ENCODE measurements around the gene ZDHHC9.

Gene ZDHHC9

GRCh38 chrX:129808158-129808828 lies 35.4 kb downstream of the ZDHHC9 start:
- H3K27me3 ChIP-seq (ENCODE audit: low read depth, low read length), result no peaks in the 10 kb centered on the region
- no peak overlapping the region for H3K4me2 ChIP-seq (ENCODE audit: low read length)
- H4K20me1 ChIP-seq (ENCODE audit: insufficient read depth, low read length), result no peaks in the 10 kb centered on the region
- no peak overlapping the region for H3K9ac ChIP-seq (ENCODE audit: low read length)
- H3K36me3 ChIP-seq (replicated peaks; ENCODE audit: low read depth, low read length), result peaks cover 16% of the 10 kb centered on the region
- H3K79me2 ChIP-seq (ENCODE audit: low read length), result no peaks in the 10 kb centered on the region
- TF ChIP-seq EZH2phosphoT487 (IDR thresholded peaks at IDR 0.05; ENCODE audit: low read depth) (no peak), CTCF (IDR thresholded peaks at IDR 0.05; ENCODE audit: low read depth, low read length) (no peak)
- no peaks in the 10 kb centered on the region for H3K9me3 ChIP-seq (ENCODE audit: insufficient read depth, low read length)
- H2AFZ ChIP-seq (ENCODE audit: low read depth, low read length), result no peak overlapping the region
- H3K4me3 ChIP-seq (ENCODE audit: low read length), result no peak overlapping the region
- H3K4me1 ChIP-seq (ENCODE audit: low read length), result peaks cover 13% of the 10 kb centered on the region
- no peak overlapping the region for H3K27ac ChIP-seq (ENCODE audit: low read length)

GRCh38 chrX:129804806-129805205 lies 38.9 kb downstream of the ZDHHC9 start:
- H3K4me3 ChIP-seq (ENCODE audit: low read length), result no peak overlapping the region
- no peaks in the 10 kb centered on the region for H3K79me2 ChIP-seq (ENCODE audit: low read length)
- H3K4me2 ChIP-seq (ENCODE audit: low read length), result no peak overlapping the region
- no peaks in the 10 kb centered on the region for H4K20me1 ChIP-seq (ENCODE audit: insufficient read depth, low read length)
- peaks cover 13% of the 10 kb centered on the region for H3K4me1 ChIP-seq (ENCODE audit: low read length)
- H3K36me3 ChIP-seq (replicated peaks; ENCODE audit: low read depth, low read length), result peaks cover 14% of the 10 kb centered on the region
- H3K27me3 ChIP-seq (ENCODE audit: low read depth, low read length), result no peaks in the 10 kb centered on the region
- no peaks in the 10 kb centered on the region for H3K9me3 ChIP-seq (ENCODE audit: insufficient read depth, low read length)
- H3K9ac ChIP-seq (ENCODE audit: low read length), result no peak overlapping the region
- H2AFZ ChIP-seq (ENCODE audit: low read depth, low read length), result no peak overlapping the region
- no peak overlapping the region for H3K27ac ChIP-seq (ENCODE audit: low read length)
- TF ChIP-seq EZH2phosphoT487 (IDR thresholded peaks at IDR 0.05; ENCODE audit: low read depth) (no peak), CTCF (IDR thresholded peaks at IDR 0.05; ENCODE audit: low read depth, low read length) (no peak)

- Histone ChIP-seq H3K9me3 (ENCODE audit: insufficient read depth, low read length) (no peaks in the 10 kb centered on the region), H2AFZ (ENCODE audit: low read depth, low read length) (no peak overlapping the region), H3K27me3 (ENCODE audit: low read depth, low read length) (no peaks in the 10 kb centered on the region), H4K20me1 (ENCODE audit: insufficient read depth, low read length) (no peaks in the 10 kb centered on the region), H3K79me2 (ENCODE audit: low read length) (no peaks in the 10 kb centered on the region), H3K4me2 (ENCODE audit: low read length) (no peak overlapping the region), H3K4me1 (ENCODE audit: low read length) (no peaks in the 10 kb centered on the region), H3K9ac (ENCODE audit: low read length) (no peak overlapping the region), H3K36me3 (replicated peaks; ENCODE audit: low read depth, low read length) (peaks cover 15% of the 10 kb centered on the region), H3K27ac (ENCODE audit: low read length) (no peak overlapping the region), H3K4me3 (ENCODE audit: low read length) (no peak overlapping the region)
- no peak for TF ChIP-seq EZH2phosphoT487 (IDR thresholded peaks at IDR 0.05; ENCODE audit: low read depth)
- no peak for TF ChIP-seq CTCF (IDR thresholded peaks at IDR 0.05; ENCODE audit: low read depth, low read length)
Measured at GRCh38 chrX:129802863-129803262, 40.8 kb downstream of the ZDHHC9 start.

GRCh38 chrX:129800186-129800585 lies 43.5 kb downstream of the ZDHHC9 start:
- Histone ChIP-seq H3K9ac (ENCODE audit: low read length) (no peak overlapping the region), H3K27me3 (ENCODE audit: low read depth, low read length) (no peaks in the 10 kb centered on the region), H2AFZ (ENCODE audit: low read depth, low read length) (no peak overlapping the region), H4K20me1 (ENCODE audit: insufficient read depth, low read length) (no peaks in the 10 kb centered on the region), H3K9me3 (ENCODE audit: insufficient read depth, low read length) (no peaks in the 10 kb centered on the region), H3K79me2 (ENCODE audit: low read length) (no peaks in the 10 kb centered on the region), H3K27ac (ENCODE audit: low read length) (no peak overlapping the region), H3K4me3 (ENCODE audit: low read length) (no peak overlapping the region), H3K4me1 (ENCODE audit: low read length) (no peaks in the 10 kb centered on the region), H3K4me2 (ENCODE audit: low read length) (no peak overlapping the region), H3K36me3 (replicated peaks; ENCODE audit: low read depth, low read length) (peaks cover 29% of the 10 kb centered on the region)
- TF ChIP-seq EZH2phosphoT487 (IDR thresholded peaks at IDR 0.05; ENCODE audit: low read depth), result no peak

Data from OCI-LY3 (cell line).